ENCODE data around the gene NPHP1.
A peak's percentile ranks its signal among the peaks of the same experiment; 100 is the strongest.
"Not testable (repeated sequence)": the region's sequence is repeated elsewhere in the genome, so short reads cannot be mapped to it uniquely, and the experiment has no call there.

Gene NPHP1

DNA sequence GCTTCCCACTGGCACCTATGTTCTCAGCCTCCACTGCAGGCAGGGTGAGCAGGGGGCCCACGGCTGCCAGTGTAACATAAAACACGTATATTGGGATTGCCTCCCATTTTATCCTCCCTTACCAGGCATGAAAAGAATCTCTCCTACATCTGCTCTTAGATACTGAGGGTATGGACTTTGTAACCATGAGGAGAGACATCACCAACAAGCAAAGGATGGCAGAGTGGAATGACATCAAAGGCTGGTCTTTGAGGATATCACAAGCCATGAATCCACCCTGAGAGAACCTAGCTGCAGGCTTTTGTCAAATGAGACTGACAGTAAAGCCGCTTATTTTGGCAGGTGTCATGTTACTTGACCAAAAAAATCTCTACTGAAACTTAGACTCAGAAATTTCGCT lies 7.4 kb downstream of the NPHP1 start:
- no peak for DNase-seq (ENCODE audit: low spot score)

DNA sequence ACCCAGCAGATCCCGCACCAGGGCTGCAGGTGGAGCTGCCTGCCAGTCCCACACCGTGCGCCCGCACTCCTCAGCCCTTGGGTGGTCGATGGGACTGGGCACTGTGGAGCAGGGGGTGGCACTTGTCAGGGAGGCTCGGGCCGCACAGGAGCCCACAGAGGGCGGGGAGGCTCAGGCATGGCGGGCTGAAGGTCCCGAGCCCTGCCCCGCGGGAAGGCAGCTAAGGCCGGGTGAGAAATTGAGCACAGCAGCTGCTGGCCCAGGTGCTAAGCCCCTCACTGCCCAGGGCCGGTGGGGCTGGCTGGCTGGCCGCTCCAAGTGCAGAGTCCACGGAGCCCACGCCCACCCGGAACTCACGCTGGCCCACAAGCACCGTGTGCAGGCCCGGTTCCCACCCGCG lies 14.6 kb downstream of the NPHP1 start:
- not testable (repeated sequence) for DNase-seq (ENCODE audit: low spot score)

DNA sequence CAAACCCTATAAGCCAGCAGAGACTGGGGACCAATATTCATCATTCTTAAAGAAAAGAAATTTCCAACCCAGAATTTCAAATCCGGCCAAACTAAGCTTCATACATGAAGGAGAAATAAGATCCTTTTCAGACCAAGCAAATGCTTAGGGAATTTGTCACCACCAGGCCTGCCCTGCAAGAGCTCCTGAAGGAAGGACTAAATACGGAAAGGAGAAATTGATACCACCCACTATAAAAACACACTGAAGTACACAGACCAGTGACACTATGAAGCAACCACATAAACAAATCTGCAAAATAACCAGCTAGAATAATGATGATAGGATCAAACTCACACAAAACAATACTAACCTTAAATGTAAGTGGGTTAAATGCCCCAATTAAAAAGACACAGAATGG lies 22.4 kb downstream of the NPHP1 start:
- DNase-seq (ENCODE audit: low spot score), result no peak

DNA sequence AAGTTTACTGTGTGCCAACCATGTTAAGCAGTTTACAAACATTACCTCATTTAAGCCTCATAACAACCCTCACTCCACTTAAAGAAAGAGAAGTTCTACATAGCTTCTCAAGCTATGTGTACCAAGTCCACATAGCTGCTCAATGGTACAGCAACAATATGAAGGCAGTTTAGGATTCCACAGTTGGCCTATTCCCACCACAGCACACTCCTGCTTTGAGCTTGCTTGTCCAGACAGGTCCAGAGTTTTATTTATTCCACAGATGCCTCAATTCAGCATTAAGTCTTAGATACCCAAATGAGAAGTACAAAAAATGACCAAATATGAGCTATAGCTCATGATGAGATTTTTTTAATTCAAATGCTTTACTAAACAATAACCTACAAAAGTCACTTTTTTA lies 24.8 kb downstream of the NPHP1 start:
- DNase-seq (ENCODE audit: low spot score), result no peak

DNA sequence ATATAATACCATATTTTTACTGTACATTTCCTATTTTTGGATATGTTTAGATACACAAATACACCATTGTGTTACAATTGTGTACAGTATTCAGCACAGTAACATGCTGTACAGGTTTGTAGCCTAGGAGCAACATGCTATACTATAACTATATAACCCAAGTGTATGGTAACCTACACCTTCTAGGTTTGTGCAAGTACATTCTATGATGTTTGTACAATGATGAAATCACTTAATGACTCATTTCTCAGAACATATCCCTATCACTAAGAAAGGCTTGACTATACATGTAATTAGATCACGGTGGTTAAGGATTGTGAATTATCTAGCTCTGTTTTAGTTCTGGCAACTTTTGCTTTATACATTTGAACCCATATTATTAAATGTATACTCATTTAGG lies 31.3 kb downstream of the NPHP1 start:
- DNase-seq (ENCODE audit: low spot score), result no peak

DNA sequence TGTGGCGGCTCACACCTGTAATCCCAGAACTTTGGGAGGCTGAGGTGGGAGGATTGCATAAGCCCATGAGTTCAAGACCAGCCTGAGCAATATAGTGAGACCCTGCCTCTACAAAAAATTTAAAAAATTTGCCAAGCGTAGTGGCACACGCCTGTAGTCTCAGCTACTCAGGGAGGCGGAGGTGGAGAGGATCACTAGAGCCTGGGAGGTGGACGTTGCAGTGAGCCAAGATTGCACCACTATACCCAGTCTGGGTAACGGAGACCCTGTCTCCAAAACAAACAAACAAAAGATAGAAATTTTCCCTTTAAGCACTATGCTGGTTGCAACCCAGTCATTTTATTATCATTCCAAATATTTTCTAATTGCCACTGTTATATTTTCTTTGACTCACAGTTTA lies 32.3 kb downstream of the NPHP1 start:
- no peak for DNase-seq (ENCODE audit: low spot score)

DNA sequence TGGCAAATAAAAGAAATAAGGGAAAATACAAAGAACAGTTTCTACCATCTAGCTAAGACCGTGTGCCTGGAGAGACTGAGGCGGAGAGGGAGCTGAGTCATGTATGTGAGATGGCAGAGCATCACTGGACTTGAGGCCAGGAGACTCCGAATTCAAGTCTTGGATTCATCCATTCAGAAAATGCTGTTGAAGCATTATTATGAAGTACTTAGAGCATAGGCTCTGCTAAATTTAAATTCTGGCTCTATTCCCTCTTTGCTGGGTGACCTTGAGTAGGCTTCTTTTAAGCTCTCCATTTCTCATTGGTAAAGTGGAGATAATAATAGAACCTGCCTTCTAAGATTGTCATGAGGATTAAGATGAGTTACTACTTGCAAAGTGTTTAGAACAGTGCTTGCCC lies 34.7 kb downstream of the NPHP1 start:
- DNase-seq (ENCODE audit: low spot score), result no peak

DNA sequence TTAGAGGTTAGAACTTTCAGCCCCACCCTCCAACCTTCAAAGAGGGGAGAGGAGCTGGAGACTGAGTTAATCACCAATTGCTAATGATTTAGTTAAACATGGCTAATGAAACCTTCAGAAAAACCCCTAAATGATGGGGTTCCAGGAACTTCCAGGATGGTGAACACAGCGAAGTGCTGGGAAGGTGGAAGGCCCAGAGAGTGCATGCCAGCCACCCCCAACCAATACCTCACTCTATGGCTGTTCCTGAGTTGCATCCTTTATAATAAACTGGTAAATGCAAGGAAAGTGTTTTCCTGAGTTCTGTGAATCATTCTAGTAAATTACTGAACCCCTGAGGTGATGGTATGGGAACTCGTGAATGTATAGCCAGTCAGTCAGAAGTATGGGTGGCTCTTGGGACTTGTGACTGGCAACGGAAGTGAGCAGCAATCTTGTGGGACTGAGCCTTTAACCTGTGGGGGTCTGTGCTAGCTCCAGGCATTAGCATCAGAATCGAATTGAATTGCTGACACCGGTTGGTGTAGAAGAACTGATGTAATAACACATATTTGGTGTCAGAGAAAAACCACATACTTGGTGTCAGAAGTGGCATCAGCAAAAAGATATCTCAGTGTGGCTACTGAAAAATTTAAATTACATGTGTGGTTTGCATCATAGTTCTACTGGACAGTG lies 37.4 kb downstream of the NPHP1 start:
- no peak for DNase-seq (ENCODE audit: low spot score)

DNA sequence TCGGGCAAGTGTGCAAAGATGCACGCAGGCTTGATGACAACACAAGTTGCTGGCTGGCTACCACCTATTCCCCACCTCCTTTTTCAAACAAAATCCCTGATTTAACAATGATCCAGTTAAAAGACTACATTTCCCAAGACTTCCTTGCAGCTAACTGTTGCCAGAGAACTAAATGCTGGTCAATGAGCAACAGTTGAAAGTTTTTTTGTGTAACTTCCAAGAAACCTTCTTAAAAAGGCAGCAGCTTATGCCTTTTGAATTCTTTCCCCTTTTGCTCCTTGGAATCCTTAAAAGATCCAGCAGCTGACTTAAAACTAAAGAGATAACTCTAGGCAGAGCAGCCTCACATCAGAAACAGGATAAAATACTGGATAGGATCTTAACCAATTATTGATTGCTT lies 38.5 kb downstream of the NPHP1 start:
- no peak for DNase-seq (ENCODE audit: low spot score)

DNA sequence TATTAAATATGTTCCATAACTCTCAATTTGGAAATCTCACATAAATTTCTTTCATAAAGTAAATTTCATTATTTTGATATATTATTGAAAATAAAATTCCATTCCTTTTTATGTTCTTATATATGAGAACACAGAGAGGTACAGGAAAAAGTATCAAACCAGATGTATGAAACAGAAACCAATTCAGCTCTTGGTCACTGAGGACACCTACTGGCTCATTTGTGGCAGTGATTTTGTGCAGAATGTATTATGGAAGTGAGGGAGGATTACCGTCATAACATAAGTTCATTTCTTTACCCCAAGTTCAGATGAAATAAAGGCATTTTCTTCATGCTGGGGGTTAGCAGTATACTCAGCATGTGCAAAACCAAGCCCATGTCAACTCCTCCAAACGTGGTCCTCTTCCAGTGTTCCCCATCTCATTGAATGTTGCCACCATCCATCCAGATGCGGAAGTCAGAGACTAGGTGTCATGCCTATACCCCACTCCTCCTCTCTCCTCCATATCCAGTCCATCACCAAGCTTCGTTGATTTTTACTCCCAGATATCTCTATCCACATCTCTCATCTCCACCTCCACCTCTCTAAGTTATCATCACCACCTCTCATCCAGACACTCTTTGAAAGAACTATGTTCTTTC lies 47.5 kb downstream of the NPHP1 start:
- peak; percentile 44 for DNase-seq (ENCODE audit: low spot score)

DNA sequence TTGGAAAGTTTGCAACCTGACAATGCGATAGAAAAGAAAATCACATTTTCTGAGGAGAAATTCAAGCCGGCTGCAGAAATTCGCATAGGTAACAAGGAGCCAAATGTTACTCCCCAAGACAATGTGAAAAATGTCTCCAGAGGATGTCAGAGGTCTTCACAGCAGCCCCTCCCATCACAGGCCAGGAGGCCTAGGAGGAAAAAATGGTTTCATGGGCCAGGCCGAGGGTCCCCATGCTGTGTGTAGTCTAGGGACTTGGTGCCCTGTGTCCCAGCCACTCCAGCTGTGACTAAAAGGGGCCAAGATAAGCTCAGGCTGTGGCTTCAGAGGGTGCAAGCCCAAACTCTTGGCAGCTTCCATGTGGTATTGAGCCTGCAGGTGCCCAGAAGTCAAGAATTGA lies 50.0 kb downstream of the NPHP1 start:
- not testable (repeated sequence) for DNase-seq (ENCODE audit: low spot score)

DNA sequence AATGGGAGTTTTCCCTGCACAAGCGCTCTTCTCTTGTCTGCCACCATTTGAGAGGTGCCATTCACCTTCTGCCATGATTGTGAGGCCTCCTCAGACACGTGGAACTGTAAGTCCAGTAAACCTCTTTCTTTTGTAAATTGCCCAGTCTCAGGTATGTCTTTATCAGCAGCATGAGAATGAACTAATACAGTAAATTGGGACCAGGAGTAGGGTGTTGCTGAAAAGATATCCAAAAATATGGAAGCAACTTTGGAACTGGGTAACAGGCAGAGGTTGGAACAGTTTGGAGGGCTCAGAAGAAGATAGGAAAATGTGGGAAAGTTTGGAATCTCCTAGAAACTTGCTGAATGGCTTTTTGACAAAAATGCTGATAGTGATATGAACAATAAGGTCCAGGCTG lies 50.6 kb downstream of the NPHP1 start:
- DNase-seq (ENCODE audit: low spot score), result not testable (repeated sequence)

DNA sequence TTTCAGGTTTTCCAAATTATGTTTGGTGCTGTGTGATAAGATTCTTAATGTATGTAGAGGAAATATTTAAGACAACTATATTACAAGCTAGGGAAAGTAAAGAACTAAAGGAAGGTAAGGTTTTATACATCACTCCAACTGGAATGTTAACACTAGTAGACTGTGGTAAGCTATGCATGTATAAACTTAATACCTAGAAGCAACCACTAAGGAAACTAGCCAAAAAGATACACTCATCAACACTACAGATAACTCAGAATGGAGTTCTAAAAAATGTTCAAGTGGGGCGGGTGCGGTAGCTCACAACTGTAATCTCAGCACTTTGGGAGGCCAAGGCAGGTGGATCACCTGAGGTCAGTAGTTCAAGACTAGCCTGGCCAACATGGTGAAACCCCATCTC lies 51.4 kb downstream of the NPHP1 start:
- DNase-seq (ENCODE audit: low spot score), result no peak

DNA sequence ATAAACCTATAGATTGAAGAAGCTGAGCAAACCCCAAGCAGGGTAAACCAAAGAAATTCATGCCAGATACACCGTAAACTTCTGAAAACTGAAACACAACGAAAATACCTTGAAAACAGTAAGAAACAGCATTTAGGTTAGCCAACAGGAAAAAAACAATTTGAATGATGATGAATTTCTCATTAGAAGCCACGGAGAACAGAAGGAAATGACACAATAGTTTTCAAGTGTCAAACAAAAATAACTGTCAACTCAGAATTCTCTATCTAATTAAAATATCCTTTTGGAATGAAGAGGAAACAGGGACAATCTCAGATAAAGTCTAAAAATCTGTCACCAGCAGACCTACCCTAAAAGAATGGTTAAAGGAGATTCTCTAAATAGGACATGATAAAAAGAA lies 51.9 kb downstream of the NPHP1 start:
- DNase-seq (ENCODE audit: low spot score), result no peak

DNA sequence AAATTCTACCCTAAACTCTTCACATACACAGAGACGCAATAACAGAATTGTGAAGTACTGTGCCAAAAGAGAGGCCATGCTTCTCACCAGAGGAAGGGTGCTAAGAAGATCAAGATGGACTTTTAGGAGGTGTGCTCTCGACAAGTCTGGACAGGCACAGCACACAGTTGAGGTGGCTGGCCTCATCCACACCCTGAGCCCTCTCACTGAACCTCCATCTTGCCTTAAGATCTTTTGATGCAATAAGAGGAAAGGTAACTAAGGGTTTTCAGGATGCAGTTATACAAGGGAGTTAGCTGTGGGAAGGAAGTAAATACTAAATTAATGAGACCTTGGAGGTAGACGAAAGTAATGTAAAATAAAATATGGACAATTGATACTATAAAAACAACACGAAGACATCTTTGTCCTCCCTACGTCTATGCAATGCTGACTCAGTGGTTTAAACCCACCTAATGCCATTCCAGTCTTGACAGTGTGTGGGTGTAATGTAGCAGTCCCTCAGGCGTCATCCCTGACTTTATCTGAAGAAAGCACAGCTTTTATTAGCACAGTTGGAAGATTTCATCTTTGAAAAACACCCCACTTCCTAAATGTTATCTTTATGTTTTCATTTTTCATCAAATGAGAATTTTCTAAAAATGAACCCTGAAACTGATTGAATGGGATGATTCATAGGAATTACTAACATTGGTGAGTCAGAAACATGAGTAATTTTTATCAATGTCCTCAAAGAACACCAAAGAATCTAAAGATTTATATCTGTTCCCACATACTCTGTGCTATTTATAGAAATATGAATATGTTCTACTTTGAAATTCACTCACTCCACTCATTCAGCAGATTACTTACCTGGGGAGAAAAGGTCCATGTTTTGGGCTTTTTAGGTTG lies 55.2 kb downstream of the NPHP1 start:
- DNase-seq (ENCODE audit: low spot score), result peak; percentile 70

DNA sequence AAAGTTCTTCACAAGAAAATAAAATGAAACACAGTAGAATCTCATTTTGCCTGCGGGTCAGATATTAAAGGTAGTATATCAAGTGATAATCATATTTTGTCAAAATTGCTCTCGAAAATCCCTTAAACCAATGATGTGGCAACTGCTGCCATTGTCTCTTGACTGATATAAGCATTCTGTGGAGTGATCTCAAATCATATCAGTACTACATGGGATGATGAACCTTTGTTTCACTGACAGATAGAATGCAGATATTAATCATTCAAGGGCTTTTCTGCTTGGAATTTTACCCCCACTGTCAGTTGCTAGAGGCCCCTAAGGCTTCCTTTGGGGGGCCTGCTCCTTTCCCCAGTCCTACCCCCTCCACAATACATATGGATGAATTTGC lies 57.9 kb downstream of the NPHP1 start:
- DNase-seq (ENCODE audit: low spot score), result no peak

DNA sequence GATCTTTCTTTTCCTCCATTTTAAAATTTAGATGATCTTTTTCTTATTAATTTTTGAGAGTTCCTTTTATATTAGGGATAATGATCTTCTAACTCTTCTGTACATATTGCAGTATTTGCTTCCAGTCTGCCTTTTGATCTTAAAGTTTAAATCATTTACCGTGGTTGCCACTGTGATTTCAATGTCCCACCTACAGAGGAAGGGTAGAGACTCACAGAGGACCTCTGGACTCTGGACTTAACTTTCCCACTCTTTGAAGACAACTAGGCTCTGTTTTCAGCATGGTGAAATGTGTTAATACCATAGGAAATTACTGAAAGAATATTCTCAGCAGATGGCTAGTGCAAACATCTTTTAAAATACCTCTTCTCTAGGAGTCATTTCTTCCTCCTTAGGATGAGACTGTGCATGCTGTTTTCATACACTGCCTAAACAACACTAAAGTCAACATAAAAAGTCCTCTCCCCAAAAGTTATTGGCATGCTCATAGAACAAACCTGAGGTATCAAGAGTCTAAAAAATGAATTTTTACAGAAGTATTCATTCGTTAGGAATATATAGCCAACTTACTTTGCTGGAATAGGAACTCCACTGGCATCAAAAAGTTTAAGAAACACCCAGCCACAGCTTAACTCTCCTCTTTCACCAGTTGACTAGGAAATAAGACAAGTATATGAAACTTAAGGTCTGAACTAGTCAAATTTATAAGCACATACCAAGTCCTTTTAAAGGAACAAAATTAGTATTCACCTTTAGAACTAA lies 58.4 kb downstream of the NPHP1 start:
- DNase-seq (ENCODE audit: low spot score), result no peak

DNA sequence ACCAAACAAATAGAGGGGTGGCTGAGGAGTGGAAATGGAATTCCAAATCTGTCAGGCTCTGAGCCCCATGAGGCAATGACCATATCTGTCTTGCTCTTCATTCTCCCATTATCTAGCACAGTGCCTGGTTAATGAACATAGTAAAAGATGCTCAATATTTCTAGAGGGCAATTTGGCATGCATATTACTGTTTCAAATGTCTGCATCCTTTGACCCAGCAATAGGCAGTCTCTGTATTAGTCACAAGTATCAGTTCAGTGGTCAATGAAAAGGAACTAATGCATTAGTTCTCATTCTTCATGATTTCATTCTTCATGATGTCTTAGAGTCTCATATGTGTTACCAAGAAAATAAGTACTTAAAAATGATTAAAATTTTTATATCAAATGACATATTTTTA lies 60.8 kb downstream of the NPHP1 start:
- no peak for DNase-seq (ENCODE audit: low spot score)

DNA sequence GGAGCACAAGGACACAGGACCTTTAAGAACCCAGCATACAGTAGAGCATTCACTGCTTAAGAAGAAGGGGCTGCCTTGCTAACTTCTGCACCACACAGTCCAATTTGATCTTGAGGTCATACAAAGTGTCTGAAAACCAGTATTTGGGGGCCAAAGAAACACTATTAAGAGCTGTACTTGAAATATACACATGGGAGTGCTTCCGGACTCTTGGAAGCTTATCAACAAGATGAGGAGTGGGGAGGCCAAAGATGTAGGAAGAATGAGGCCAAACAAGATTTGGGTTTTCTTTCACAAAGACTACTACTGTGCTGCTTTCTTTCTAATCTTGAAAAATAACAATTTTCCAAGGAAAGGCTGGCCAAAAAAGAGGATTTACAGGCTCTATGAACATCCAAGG lies 64.4 kb downstream of the NPHP1 start:
- no peak for DNase-seq (ENCODE audit: low spot score)

DNA sequence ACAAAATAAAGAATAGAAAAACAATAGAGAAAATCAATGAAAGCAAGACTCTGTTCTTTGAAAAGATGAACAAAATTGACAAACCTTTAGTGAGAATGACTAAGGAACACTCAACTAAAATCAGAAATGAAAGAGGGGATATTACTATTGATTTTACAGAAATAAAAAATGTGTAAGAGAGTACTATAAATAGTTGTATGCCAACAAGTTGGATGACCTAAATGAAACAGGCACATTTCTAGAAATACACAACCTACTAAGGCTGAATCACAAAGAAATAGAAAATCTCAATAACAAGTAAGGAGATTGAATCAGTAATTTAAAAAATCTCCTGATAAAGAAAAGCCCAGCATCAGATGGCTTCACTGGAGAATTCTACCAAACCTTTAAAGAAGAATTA lies 70.8 kb downstream of the NPHP1 start:
- DNase-seq (ENCODE audit: low spot score), result no peak

DNA sequence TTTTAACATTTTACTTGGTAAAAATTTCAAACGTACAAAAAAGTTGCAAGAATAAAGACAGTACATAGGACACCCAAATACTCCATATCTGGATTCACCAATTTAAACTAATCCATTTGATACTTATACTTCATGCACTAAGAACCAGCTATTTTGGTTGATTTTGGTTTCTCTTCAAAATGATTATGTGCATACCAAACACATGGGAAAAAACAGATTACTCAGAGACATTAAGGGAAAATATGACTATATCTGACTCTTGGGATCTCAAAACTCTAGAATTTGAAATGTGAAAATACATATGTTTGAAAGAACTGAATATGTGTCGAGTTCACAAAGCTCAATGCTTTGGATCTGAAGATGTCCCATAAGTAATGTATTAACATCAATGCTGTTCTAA lies 73.6 kb downstream of the NPHP1 start:
- no peak for DNase-seq (ENCODE audit: low spot score)

DNA sequence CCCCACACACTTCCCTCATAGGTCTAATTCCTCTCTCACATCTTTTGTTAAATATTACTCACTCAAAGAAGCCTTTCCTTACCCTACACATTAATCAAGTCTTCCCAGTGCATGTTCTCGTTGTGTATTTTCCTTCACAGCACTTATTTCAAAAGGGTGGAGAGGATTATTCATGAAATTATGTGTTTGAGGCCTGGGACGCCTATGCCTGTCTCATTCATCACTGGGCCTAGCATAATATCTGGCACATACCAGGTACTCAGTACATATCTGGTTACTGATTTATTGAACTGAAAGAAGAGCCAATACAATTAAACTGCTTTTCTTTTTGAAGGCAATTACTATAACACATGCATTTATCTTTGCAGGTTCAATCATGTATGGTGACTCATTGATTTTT lies 74.1 kb downstream of the NPHP1 start:
- DNase-seq (ENCODE audit: low spot score), result no peak

All from putamen (tissue), 1 donor.